Progenitor cell of endocrine pancreas (in vitro differentiated cells): ENCODE measurements around the gene LANCL2. TPM values are rescaled to one million over a fixed set of nuclear protein-coding genes. Genes with fewer than 3 reads are reported as not detected.
A peak's percentile ranks its signal among the peaks of the same experiment; 100 is the strongest.

ENCODE experiments used
- DNase-seq: peaks from one replicate; pipeline ENCODE4 v3.0.0; 2021; ENCODE audit warnings: low spot score; ENCODE audit not compliant: unreplicated experiment
- H3K27ac Mint-ChIP-seq: 2 replicates; pipeline ENCODE4 v1.8.0; 2021; ENCODE audit warnings: mild to moderate bottlenecking, moderate library complexity, mixed read lengths
- H3K27me3 Mint-ChIP-seq: 2 replicates; pipeline ENCODE4 v1.8.0; 2021; ENCODE audit warnings: mixed read lengths
- H3K36me3 Mint-ChIP-seq: 2 replicates; pipeline ENCODE4 v1.8.0; 2022; ENCODE audit warnings: mixed read lengths; ENCODE audit not compliant: insufficient read depth
- H3K4me1 Mint-ChIP-seq: 2 replicates; pipeline ENCODE4 v1.8.0; 2021; ENCODE audit warnings: low read depth, mixed read lengths
- H3K4me3 Mint-ChIP-seq: 2 replicates; pipeline ENCODE4 v1.8.0; 2021; ENCODE audit warnings: low read depth, mild to moderate bottlenecking, moderate library complexity, mixed read lengths
- H3K9me3 Mint-ChIP-seq: 2 replicates; pipeline ENCODE4 v1.8.0; 2021; ENCODE audit warnings: low read depth, mixed read lengths
- total RNA-seq: library from RNA; stranded (reverse); gene quantifications from 2 replicates; pipeline ENCODE4 v1.2.1, GENCODE V29; 2021
- TF ChIP-seq, protein P1 (sequence below): fragments of 200-600 bp; sonication (generic); IDR thresholded peaks from one replicate; pipeline ENCODE4 v1.5.0; 2021; ENCODE audit warnings: antibody characterized with exemption, mild to moderate bottlenecking; ENCODE audit not compliant: unreplicated experiment

LANCL2 gene
- total RNA-seq, 1 donor from 2014 or later: 21.0 TPM

DNA sequence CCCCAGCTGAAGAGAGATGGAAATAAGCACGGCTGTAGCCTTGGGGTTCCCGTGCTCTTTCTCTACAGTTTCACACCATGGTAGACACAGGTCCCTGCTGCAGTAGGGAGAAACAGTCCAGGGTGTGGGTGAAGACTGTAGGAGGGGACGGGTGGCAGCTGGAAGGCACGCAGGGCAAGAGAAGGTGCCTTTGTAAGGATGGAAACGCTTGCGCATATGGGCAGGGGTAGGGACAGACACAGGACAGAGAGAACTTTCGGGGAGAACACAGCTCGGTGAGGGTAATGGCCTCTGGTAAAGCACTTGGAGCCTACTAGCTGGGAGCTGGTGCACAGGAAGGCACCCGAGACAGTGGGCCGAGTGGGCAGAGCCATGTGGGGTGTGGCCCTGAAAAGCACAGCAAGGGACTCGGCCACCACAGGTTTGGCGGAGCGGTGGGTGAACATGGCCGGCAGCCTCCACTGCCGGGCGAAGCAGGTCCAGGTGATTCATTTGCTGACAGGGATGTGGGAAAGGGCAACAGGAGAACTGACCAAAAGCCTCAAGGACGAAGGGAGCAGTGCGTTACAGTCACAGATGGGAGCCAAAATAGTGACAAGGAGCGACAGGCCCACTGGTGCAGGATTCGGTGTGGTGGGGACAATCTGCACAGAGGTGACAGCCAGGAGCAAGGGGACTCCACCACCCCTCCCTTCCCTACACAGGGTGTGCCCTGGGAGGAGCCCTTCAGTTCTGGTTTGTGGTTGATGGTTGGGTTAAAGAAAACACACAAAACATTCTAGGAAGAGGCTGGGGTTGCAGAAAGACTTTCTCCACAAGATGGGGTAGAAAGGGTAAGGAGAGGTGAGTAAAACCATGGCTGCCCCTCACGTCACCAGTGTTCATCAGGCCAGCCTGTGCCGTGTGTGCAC, 110.1 kb downstream of the LANCL2 start:
- Mint-ChIP-seq H3K27me3 (no peaks in the 10 kb centered on the region), H3K4me1 (no peaks in the 10 kb centered on the region), H3K4me3 (no peak overlapping the region), H3K27ac (peak overlapping the region; percentile 43), H3K36me3 (peaks cover 3% of the 10 kb centered on the region), H3K9me3 (no peaks in the 10 kb centered on the region)
- TF ChIP-seq, protein P1, sequence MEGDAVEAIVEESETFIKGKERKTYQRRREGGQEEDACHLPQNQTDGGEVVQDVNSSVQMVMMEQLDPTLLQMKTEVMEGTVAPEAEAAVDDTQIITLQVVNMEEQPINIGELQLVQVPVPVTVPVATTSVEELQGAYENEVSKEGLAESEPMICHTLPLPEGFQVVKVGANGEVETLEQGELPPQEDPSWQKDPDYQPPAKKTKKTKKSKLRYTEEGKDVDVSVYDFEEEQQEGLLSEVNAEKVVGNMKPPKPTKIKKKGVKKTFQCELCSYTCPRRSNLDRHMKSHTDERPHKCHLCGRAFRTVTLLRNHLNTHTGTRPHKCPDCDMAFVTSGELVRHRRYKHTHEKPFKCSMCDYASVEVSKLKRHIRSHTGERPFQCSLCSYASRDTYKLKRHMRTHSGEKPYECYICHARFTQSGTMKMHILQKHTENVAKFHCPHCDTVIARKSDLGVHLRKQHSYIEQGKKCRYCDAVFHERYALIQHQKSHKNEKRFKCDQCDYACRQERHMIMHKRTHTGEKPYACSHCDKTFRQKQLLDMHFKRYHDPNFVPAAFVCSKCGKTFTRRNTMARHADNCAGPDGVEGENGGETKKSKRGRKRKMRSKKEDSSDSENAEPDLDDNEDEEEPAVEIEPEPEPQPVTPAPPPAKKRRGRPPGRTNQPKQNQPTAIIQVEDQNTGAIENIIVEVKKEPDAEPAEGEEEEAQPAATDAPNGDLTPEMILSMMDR: no peak
- no peak for DNase-seq

DNA sequence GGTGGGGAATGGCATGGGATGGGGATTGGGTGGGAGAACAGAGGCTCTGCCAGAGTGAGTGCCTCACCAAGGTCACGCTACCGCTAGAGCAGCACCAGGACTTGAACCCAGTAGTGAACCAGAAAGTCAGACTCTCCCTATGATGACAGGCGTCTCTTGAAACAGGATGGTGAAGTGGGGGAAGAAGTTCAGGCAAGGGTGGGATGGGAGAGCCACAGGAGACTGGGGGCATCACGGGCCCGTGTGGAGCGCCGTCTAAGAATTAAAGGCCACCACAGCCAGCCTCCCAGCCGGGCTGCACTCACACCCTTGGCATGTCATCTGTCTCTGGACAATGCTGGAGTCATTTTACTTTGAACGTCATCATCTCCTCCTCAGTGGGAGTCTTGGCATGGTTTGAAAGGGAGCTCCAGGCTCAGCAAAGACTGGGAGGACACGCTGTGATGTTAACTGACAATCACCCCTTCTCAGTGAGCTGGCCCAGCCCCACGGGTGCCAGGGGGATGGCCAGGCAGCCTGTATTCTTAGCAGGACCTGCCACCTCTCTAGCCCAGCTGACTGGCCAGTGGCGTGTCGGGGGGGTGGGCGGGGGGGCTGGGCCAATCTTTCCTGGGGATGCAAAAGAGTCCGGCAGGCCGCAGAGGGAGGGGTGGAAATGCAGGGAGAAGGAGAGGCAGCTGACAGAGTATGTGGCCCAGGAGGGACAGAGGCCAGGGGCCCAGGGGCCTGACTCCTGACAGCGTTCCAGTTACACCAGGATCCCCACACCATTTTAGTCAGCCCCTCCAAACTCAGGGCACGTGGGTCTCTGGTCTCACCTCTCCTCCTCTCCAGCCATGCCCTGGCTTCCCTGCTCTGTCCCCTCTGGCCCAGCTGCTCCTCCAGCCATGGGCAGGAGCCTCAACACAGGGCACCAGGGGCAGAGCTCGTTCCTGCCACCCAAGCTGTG, 111.0 kb downstream of the LANCL2 start:
- Mint-ChIP-seq H3K27me3 (no peaks in the 10 kb centered on the region), H3K4me3 (no peak overlapping the region), H3K36me3 (no peaks in the 10 kb centered on the region), H3K9me3 (no peaks in the 10 kb centered on the region), H3K27ac (no peak overlapping the region), H3K4me1 (no peaks in the 10 kb centered on the region)
- TF ChIP-seq, protein P1: no peak
- no peak for DNase-seq

DNA sequence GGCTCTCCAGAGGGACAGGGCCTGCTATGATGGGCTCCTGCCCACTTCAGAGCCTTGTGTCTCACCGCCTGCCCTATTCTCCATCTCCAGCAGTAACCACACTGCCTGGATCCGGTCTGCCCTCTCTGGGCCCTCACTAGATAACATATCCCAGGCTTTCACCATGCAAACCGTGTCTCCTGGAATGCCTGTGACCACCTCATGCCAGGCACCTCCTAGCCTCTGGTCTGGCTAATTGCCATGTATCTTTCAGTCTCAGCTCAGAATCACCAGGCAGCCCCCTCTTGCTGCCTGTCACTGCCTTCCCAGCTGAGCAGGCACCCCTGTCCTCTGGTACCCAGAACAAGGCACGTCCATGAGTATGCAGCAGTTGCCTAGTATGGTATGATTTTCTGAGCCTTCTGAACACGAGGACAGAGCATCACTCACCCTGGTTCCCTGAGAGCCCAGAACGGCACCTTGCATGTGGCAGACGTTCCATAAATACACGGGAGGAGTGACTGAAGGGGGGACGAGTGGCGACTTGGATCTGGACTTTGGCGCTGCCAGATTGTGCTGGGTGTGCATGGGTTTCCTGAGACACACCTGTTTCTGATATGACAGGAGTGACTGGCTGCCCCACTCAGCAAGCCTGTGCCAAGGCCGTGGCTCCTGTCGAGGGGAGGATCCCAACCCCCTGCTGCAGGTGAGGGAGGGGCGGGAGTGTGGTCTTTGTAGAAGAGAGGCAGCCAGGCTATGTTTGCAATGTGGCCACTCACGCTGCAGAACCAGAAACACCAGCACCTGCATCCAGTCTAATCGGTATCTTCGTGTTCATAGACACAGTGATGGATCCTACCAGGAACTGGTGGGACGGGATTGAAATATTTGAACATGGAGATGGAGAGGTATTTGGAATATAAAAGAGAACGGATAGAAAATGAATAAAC, 112.0 kb downstream of the LANCL2 start:
- Mint-ChIP-seq H3K36me3 (no peaks in the 10 kb centered on the region), H3K27me3 (no peaks in the 10 kb centered on the region), H3K4me3 (no peak overlapping the region), H3K9me3 (no peaks in the 10 kb centered on the region), H3K27ac (no peak overlapping the region), H3K4me1 (no peaks in the 10 kb centered on the region)
- DNase-seq: no peak
- TF ChIP-seq, protein P1: no peak

DNA sequence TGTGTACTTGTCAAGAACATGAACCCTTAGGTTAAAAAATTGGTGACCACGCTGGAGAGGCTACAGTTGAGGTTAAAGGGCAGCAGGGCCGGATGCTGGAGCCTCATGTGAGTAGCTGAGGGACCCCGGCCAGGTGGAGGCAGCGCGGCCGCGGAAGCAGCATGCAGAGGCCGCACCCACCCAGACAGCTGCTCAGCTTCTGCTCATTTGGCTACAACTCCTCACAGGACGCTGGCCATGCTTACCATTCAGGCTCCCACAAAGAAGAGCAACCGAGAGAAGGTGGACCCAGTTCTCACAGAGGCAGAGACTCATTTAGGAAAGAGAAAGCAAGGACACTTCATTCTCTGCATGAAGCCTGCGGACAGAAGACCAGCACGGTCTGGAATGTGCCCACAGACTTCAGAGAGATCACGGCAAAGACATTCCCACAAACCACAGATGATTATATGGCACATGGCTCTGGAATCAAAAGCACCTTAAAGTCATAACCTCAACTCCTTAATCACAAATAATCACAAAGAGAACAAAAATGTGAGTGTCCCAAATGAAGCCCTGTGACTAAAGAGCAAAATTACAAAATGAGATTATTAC, 112.7 kb downstream of the LANCL2 start:
- TF ChIP-seq, protein P1: no peak
- Mint-ChIP-seq H3K27ac (no peak overlapping the region), H3K36me3 (no peaks in the 10 kb centered on the region), H3K4me1 (no peaks in the 10 kb centered on the region), H3K9me3 (no peaks in the 10 kb centered on the region), H3K27me3 (no peaks in the 10 kb centered on the region), H3K4me3 (no peak overlapping the region)
- no peak for DNase-seq
